DOHH2 (cell line): Measurements from ENCODE around the gene PCDHB12.
"Not testable (repeated sequence)": the region's sequence is repeated elsewhere in the genome, so short reads cannot be mapped to it uniquely, and the experiment has no call there.

Source experiments
- EZH2phosphoT487 ChIP-seq: fragments of 200-600 bp; sonication (generic); IDR thresholded peaks from 2 replicates; pipeline ENCODE4 v1.6.1; 2017; ENCODE audit warnings: borderline replicate concordance, mild to moderate bottlenecking, antibody characterized with exemption, low read length, moderate library complexity, mixed read lengths
- TF ChIP-seq, protein P1 (sequence below): fragments of 200-600 bp; sonication (generic); IDR thresholded peaks from one replicate; pipeline ENCODE4 v1.5.1; 2014; ENCODE audit warnings: antibody characterized with exemption, mild to moderate bottlenecking, low read depth, low read length; ENCODE audit not compliant: poor library complexity, severe bottlenecking

DNA sequence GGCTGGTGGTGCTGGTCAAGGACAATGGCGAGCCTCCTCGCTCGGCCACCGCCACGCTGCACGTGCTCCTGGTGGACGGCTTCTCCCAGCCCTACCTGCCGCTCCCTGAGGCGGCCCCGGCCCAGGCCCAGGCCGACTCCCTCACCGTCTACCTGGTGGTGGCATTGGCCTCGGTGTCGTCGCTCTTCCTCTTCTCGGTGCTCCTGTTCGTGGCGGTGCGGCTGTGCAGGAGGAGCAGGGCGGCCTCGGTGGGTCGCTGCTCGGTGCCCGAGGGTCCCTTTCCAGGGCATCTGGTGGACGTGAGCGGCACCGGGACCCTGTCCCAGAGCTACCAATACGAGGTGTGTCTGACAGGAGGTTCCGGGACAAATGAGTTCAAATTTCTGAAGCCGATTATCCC lies 16.9 kb downstream of the PCDHB12 start:
- TF ChIP-seq, protein P1, sequence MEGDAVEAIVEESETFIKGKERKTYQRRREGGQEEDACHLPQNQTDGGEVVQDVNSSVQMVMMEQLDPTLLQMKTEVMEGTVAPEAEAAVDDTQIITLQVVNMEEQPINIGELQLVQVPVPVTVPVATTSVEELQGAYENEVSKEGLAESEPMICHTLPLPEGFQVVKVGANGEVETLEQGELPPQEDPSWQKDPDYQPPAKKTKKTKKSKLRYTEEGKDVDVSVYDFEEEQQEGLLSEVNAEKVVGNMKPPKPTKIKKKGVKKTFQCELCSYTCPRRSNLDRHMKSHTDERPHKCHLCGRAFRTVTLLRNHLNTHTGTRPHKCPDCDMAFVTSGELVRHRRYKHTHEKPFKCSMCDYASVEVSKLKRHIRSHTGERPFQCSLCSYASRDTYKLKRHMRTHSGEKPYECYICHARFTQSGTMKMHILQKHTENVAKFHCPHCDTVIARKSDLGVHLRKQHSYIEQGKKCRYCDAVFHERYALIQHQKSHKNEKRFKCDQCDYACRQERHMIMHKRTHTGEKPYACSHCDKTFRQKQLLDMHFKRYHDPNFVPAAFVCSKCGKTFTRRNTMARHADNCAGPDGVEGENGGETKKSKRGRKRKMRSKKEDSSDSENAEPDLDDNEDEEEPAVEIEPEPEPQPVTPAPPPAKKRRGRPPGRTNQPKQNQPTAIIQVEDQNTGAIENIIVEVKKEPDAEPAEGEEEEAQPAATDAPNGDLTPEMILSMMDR, result not testable (repeated sequence)
- TF ChIP-seq EZH2phosphoT487, result not testable (repeated sequence)
